Myocyte (in vitro differentiated cells): ENCODE measurements around the gene LIPT2. TPM values are rescaled to one million over a fixed set of nuclear protein-coding genes. Genes with fewer than 3 reads are reported as not detected.
"Not testable (repeated sequence)": the region's sequence is repeated elsewhere in the genome, so short reads cannot be mapped to it uniquely, and the experiment has no call there.

Experiments used
- DNase-seq: peaks from one replicate; pipeline ENCODE4 v3.0.0-alpha.2; 2012; ENCODE audit warnings: low read depth
- polyA plus RNA-seq: library from polyadenylated mRNA; unstranded; fragments of >200 nt; gene quantifications from one replicate; pipeline ENCODE4 v1.2.1, GENCODE V29; 2012; ENCODE audit warnings: missing spikeins
- total RNA-seq: library from RNA; depleted of rRNA; stranded (reverse); fragments of >200 nt; gene quantifications from 2 replicates; pipeline ENCODE4 v1.2.3, GENCODE V29; 2014

Gene LIPT2
- 2.3 and 4.5 TPM in 2 replicates for total RNA-seq
- 1.5 TPM for polyA plus RNA-seq

DNA sequence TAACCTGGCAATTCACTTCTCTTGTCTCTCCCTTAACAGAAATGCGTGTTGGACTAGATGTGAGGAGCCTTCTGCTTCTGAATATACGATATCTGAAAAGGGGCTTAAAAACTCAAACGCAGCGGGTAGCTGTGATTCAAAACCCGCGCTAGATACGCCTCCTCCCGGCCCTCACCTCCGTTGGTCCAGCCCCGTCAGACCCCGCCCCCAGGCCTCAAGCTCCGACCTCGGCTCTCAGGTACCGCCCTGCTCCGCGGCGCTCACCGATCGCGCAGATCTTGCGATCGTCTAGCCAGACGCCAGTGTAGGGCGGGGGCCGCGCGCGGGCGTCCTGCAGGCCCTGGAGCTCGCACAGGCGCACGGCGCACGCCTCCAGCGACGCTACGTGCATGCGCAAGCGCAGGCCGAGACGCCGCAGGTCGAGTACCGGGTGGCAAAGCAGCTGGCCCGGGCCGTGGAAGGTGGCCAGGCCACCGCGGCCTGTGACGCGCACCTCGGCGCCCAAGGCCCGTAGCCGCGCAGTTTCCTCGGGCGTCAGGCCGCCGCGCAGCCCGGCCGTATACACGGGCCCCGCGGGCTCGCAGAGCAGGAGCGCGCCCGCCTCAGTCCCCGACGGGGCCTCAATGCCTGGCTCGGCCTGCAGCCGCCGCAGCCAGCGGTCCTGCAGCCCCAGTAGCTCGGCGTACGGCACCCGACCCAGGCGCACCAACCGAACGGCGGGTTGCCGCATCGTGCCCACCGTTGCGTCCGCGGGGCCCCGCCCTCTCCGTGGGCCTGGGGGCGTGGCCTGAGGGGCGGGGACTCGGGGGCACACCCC is at the start of gene LIPT2:
TSS of gene LIPT2 (minus strand) at position 751 of the 817 bp plus-strand sequence. CDS start at position 730, 21 bp downstream.
- peak; percentile 97 for DNase-seq

DNA sequence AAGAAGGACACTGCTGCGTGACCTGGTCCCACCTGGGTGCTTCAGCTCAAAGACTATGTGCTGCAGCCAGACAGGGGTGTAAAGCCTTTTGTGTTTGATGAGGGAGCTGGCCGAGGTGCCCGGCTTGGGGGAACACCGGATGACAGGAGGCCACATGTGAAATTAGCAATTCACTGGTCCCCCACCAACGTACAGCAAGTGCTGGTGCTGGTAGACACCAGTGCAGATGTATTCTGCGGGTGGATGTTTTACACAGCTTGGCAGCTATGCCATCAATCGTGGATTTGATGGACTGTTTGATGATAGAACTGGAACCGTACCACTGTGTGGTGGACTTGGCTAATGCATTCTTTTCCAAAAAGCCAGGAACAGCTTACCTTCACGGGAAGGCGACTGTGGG is 47.9 kb upstream of the LIPT2 start:
- DNase-seq: no peak

DNA sequence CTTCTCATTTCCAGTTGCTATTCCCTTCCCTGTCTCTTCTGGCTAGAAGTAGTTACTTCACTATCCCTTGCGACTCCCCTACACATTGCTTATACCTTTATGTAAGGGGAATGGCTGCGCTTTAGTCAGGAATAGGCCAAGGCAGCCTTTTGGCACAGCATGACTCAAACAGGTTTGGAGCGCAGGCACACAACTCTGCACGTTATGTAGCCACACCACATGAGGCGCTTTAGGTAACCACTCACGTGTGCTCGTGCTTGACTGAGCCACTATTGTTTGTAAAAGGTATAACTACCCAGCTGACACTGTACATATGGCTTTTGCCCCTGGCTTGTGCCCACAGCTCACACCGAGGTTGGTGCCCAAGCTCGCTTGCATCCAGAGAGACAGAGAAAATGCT is 46.7 kb upstream of the LIPT2 start:
- no peak for DNase-seq

DNA sequence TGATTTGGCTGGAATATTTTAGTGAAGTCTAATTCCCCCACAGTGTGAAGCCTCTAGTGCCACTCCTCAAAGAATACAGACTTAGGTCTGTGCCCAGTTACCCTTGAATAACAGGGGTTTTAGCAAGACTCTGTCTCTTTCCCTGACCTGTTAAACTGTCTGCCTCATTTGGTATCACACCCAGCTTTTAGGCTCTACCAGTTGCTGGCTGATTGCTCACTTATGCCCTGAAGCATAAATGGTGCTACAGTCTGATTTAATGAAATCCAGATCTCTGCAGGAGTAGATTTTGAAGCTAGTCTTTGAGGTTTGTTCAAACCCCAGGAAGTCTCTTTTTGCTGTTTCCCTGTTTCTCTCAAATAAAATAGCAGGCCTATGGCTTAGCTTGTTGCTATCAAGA is 45.2 kb upstream of the LIPT2 start:
- DNase-seq: no peak

DNA sequence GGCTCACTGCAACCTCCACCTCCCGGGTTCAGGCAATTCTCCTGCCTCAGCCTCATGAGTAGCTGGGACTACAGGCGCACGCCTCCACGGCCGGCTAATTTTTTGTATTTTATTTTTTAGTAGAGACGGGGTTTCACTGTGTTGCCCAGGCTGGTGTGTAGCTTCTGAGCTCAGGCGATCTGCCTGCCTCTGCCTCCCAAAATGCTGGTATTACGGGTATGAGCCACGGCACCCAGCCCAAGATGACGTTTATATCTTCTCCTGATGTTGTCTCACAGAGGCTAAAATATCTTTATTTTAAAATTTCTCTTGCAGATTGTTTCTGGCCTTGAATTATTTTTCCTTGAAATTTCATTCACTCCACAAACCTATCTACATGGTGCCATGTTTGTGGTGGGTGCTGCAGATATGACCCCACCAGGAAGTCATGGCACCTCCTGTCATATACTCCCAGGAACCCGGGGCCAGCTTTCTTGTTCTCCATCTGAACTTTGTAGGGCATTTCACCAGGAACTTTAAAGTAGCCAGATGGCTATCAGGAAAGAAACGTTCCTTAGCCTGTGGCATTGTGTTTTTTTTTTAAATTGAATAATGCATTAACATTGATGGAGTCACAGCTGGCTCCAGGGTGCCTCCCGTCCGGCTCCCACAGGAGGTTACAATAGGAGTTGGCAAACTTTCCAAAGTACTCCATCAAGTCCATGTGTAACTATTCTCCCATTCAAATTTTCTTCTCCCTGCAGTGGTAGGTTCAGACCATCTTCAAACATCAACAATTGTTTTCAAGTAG is 42.0 kb upstream of the LIPT2 start:
- no peak for DNase-seq

DNA sequence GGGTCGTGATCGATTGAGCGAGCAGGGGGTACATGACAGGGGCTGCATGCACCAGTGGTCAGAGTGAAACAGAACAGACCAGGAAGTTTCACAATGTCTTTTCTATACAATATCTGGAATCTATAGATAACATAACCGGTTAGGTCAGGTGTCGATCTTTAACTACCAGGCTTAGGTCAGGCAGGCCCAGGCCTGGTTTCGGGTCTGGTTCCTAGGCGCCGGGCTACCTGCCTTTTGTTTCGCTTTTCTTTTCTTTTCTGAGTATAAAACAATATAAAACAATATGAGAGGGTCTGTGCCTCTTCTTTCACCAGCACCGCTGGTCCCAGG is 41.4 kb upstream of the LIPT2 start:
- DNase-seq: not testable (repeated sequence)

DNA sequence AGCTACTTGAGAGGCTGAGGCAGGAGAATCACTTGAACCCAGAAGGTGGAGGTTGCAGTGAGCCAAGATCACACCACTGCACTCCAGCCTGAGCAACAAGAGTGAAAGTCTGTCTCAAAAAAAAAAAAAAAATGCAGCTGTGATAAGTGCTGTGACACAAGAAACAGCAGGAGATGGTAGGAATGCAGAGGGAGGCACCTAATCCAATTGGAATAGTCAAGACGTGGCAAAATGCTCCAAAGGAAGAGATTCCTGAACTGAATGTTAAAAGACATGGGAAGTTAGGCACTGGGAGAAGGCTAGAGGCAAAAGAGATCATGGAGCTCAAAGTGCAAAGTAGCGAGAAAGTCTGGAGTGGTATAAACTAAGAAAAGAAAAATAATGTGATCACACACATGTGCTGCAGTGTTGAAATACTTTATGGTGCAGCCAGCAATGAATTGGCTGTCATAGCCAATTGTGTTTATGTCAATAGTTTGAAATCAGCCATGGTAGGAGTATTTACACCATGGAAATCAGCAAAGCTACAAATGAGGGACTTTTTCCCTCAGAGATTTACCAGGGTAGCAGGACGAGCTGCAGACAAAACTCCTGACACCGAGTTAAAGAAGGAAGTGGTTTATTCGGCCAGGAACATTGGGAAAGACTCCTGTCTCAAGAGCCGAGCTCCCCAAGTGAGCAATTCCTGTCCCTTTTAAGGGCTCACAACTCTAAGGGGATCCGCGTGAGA is 40.9 kb upstream of the LIPT2 start:
- DNase-seq: no peak

DNA sequence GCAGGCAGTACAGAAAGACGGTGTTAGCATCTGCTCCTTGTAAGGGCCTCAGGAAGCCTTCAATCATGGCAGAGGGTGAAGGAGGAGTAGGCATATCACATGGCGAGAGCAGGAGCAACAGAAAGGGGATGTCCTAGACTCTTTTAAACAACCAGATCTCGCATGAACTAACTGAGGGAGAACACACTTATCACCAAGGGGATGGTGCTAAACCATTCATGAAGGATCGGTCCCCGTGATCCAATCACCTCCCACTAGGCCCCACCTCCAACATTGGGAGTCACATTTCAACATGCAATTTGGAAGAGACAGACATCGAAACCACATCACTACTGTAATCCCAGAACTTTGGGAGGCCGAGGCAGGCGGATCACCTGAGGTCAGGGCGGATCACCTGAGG is 39.9 kb upstream of the LIPT2 start:
- no peak for DNase-seq

DNA sequence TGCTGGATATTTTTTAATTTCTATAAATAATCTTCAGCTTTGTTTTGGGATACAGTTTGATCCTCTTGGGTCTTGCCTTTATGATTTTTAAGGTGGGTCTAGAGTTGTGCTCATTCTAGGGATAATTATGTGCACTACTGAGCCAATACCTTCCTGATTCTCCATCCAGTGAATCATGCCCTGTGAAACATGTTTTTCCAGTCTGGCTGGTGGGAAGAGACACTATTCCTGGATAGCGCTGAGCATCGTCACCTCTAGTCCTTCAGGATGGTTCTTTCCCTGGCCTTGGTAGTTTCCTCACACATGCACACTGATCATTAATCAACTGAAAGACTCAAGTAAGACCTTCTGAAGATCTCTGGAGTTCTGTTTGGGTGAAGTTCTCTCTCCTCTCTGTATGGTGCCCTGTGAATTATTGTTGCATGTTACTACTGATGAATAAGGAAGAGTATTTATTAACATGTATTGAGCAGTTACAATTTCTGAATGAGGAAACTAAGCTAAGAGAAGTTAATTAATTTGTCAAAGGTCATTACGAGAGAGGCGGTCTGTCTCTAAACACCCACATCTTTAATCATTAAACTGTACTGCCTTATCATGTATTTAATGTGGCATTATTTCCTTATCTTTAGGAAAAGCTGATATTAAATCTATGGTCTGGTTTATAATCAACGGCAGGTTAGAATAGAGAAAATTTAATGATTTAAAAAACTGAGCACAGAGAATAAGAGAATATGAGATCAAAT is 39.1 kb upstream of the LIPT2 start:
- no peak for DNase-seq

DNA sequence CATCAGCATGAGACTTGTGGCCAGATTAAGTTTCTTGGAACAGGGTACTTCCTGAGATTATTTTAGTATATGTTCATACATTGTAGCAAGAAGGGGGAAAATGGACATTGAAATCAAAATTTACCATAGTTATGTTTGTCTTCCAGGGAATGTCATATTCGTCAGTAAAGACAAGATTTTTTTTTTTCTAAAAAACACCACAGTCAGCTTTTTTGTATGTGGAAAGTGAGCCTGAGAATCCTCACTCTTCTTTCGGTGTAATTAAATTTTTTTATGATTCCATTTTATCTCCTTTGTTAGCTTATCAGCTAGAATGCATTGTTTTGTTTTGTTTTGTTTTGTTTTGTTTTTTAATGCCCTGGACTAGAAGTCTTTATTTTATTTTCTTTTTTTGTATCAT is 31.5 kb upstream of the LIPT2 start:
- no peak for DNase-seq

DNA sequence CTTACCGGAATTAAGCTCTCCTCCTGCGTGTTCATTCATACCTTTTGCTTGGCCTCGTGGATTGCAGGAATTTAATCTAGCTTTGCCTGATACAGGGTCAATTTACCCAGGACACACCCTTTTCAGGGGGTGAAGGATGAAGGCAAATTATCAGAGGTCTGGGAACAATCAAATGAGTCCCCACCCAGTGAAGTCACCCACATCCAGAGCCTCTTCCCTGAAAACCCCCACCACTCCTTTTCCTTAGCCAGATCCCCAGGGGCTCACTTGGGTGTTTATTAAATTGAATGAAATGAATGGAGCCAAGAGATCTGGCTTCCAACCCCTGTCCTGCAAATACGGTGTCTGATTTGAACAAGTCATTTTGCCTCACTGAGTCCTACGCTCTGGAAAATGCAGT is 31.0 kb upstream of the LIPT2 start:
- DNase-seq: no peak

DNA sequence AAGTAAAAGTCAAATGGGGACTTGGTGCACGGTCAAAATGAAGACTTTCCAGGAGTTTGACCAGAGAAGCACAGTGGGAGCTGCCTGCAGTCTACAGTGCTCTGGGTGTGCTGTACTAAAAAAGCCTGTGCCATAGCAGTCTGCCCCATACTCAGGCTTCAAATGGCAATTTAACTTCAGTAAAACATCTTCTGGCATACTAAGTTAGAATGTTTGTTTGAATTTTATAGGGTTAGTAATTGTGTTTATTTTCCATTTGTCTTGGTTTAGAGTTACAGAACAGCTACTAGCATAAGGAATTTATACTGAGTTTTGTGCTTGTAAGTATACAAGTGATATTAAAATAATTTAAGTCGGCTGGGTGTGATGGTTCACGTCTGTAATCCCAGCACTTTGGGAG is 29.3 kb upstream of the LIPT2 start:
- DNase-seq: no peak

DNA sequence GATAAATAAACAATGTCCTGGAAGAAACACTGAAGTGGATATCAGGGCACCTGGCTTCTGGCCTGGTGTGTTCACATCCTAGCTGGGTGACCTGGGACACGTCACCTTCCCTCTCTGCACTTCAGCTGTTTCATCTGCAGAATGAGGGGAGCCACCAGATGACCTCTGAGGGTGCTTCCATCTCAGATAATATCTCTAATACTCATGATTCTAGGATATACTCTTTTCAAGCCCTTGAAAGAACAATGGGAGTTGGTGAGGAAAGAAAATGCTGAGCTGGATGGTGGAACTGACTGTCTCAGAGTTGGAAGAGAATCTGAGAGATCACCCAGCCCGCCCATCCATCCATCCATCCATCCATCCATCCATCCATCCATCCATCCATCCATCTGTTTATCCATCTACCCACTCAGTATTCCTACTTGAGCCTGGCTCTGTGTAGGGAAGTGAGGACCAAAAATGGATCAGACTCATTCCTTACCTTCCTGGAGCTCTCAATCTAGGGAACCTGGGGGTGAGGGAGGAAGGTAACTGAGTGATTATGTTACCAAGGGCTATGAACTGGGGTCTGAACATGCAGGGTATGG is 28.2 kb upstream of the LIPT2 start:
- DNase-seq: no peak

DNA sequence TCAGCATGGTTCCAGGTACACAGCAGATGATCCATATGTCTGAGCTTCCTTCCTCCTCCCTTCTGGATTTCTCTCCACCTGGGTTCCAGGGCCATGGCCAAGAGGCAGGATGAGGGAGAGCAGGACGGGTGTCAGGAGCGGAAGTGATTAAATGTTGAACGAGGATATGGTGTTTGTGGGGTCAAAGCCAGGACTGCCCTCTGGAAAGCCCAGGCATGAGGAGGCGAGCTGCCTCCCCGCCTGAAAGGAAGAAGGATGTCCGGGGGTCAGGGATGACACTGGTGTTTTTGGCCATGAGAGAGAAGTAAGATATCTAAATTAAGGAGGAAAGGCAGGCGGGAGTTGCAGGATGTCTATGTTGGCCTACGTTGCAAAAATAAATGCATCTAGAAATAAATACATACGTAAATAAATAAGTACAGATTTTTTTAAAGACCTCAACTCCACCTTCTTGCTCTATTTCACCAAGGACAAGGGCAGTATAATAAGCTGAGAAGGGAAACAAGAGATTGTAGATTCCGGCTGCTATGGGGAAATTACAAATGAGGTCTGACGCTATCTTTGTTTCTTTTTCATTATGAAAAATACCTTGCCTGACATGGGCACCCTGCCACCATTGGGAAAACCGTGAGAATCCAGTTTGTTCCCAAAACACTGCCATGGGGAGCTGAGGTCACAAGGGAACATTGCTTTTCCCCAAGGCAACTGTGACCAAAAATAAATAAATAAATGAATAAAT is 27.6 kb upstream of the LIPT2 start:
- DNase-seq: no peak

DNA sequence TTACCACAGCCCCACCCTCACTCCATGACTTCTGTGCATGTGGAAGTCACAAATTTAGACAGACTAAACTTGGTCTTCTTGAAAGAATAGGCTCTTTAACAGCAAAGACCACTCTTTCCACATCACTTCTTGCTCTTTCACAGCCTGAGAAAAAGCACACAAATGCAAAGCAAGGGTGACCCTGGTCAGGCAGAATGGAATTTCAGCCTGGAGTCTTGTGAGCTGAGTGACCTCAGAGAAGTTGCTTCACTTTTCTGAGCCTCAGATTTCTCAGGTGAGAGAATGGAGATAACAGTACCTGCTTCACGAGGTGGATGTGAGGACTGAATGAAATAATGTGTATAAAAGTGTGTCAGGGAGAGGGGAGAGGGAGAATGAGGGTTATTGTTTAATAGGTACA is 26.8 kb upstream of the LIPT2 start:
- DNase-seq: no peak

DNA sequence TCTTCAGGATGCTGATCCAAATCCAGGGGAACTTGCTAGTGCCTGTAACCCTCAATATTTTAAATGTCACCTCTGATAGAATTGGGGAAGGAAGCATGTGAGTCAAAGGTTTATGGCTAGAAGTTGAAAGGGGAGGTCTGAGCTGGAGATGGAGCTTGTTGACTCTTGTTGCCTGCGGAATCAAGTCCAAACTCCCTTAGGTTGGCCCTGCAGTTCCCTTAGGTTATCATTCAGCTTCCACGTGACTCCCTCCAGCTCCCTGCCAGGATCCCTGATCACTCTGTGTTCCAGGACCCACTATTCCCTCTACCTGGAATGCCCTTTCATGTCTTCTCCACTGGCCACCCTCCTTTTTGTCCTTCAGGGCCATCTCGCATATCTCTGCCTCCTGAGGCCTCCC is 26.2 kb upstream of the LIPT2 start:
- no peak for DNase-seq

DNA sequence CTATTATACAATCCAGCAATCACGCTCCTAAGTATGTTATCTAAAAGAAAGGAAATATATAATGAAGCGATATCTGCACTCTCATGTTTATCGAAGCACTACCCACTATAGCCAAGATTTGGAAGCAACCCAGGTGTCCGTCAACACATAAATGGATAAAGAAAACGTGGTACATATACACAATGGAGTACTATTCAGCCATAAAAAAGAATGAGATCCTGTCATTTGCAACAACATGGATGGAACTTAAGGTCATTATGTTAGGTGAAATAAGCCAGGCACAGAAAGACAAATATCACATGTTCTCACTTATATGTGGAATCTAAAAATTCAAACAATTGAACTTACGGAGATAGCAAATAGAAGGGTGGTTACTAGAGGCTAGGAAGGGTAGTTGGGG is 24.1 kb upstream of the LIPT2 start:
- DNase-seq: not testable (repeated sequence)

DNA sequence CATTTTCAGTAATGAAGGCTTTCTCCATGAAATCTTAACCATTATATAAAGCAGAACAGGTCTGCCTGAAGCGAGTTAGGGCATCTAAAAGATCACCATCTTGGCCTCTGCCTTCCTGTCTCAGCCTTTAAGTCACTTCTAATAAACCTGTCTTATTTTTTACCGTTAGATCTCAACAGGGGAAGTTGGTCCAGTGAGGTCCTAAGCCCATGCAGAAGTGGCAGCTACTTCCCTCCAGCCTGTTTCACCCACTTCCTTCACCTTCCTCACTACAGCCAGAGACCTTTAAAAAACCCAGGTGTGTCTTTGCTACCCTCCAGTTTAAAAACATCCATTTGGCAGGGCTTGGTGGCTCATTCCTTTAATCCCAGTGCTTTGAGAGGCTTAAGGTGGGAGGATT is 14.1 kb upstream of the LIPT2 start:
- DNase-seq: no peak

DNA sequence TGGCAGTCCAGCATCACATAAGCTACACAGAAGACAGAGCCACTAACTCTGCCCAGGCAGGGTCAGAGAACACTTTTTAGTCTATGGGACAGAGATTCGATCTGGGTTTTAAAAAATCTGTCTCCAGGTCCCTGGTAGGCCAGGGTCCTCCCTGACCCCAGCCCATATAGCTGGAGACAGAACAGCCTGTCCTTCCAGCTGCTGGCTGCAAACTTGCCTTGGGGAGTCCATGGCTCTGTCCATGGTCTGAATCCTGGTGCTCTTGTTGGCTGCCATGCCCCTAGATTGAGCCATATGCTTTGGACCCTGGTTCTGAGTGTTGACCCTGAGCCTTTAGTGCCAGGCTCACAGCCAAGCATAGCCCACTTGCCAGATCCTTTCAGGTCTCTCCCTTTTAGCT is 13.3 kb upstream of the LIPT2 start:
- no peak for DNase-seq

DNA sequence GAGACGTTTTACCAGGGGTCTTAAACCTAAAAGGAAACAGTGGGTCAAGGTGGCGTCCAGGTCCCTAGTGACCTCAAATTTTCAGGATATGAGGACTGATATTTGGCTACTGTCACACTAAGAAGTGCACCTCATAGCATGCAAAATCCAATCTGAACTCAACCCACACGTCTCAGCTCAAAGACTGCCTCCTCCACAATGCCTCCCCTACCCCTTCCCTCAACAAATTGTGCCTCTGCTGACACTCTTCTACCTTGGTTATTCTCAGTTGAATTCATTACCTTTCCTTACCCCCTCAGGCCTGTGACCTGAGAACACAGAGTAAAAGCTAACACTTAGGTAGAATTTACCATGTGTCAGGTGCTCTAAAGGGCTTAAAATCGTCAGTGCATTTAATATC is 12.4 kb upstream of the LIPT2 start:
- no peak for DNase-seq
